GM19025 (cell line): ENCODE data around the gene ACTL8.

ENCODE experiments used
- ATAC-seq: cut with Tn5 transposase; IDR thresholded peaks from one replicate; pipeline ENCODE4 v1.9.1; 2021; ENCODE audit warnings: mild to moderate bottlenecking, low read depth, moderate library complexity; ENCODE audit not compliant: unreplicated experiment

The ACTL8 gene

DNA sequence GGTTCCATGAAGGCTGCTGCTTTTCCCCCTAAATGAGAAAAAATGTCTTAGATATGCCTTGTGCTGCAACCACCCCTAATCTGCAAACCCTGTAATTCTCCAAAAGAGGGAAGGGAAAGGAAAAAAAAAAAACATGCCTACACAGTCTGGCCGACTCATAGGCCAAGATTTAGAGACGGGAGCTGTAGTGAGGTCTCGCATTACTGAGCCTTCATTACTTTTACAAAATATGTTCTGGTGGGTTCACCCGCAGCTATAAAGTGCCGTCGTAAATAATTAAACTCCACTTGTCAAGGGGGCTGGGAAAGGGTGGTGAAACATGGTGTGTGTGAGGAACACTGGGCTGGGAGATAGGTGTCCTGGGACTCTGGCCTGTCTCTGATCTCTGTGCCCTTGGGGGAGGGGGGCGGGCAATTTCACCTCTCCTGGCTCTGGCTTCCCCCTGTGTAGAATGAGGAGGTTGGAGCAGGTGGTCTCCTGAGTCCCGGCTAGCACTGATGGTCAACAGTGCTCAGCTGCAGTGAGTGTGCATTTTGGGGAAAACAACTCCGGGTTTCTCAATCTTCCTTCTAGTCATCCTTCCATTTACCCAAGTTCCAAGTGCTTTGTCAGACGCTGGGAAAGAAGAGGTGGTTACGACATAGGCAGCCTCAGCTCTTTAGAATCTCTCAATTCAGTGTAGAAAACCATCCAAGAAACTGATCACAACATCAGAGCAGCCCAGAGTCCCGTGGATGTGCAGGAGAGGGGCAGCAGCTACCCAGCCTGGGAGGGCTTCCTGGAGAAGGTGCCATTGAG lies 82.3 kb downstream of the ACTL8 start:
- ATAC-seq: no peak

DNA sequence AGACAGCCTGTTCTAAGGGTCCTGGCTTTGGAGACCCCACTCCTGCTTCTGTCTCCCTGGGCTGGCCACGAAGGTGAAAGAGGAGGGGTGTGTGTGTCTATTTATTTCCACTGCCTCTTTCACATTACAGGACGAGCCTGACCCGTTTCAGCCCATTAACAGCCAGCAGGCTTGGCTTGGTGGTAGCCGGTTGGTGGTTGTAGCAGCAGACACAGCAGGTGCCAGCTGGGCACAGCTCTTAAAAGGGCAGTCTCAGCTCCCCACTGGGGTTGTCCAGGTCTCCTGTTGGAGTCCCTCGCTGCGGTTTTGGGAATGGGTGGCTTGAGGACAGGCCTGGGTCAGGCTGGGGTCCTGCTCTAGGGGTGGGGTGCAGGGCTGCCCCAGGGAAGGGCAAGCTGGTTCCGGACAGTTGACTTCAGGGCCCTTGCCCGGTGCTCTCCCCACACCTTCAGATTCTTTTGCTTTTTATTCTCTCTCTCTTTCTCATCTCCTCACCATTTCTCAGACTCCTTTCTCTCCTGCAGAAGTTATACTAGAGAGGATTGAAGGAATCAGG lies 84.6 kb downstream of the ACTL8 start:
- no peak for ATAC-seq

DNA sequence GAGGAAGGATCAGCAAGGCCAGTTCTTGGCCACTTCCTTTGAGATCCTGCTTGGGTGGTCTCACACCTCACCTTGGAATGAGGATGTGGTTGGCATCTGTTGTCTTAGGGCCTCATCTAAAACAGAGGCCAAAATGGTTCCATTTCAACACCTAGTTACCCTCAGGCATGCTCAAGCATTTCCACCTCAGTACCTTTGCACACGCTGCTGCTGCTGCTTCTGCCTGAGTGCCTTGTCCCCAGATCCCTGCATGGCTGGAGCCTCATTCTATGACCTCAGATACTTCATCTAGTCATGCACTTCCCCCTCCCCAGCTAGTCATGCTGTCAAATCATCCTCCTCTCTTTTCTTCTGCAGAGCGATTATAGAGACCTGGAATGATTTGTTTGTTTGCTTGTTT lies 86.8 kb downstream of the ACTL8 start:
- no peak for ATAC-seq

DNA sequence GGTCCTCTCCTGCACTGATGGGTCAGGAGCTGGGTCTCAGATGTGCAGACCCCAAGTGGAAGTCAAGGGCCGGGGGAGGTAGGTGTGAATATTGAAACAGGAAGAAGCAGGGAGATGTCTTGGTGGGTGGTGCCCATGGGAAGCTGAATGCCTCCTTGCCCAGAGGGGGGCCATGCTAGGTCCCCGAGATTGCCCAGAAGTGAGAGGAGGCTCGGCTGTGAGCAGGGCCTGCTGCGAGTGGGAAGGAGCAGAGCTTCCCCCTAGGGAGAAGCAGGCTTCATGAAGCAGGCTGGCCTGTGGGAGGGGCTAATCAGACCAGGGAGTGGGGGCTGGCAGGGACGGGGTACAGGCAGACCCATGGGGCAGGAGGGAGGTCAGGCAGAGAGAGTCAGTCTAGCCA lies 87.6 kb downstream of the ACTL8 start:
- no peak for ATAC-seq

DNA sequence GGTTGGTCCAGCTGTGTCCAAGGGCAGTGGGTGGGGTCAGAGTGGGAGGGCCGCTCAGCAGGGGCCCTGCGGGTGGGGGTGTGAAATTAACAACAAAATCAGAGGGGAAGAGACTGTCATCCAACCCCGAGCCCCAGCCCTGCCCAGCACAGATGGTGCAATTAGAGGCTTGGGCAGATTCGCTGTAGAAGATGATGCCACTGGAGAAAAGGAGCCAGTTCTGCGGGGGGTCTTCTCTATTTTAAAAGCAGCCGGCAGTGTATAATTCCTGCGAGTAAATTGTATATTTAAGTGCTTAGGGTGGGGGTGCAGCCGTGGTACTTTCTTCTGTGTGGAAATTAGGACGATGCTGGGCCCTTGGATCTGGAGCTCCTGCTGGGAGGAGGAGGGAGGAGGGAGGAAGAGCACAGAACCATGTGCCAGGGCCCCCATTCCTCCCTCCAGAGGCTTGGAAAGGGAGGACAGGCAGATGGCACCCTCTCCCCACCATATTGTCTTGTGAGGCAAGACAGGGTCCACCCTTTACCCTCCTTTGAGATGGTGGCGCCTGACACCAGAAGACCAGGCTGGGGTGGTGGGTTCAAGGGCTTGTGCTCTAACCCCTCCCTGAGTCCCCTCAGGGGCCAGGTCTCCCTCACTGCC lies 89.2 kb downstream of the ACTL8 start:
- no peak for ATAC-seq

DNA sequence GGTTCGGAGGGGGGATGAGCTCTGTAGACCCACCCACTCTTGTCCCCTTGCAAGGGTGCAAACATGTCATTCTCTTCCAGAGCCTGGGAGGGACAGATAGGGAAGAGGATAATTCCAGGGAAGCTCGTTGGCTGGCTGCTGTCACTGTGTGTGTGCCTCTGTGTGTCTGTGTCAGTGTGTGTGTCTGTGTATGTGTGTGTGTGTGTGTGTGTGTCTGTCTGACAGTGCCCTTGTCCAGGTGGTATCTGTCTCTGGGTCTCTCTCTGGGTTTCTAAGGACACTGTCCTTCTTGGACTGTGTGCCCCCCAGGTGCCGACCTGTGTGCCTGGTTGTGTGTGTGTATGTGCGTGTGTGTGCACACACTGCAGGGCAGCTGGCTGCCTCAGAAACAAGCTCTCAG lies 90.5 kb downstream of the ACTL8 start:
- ATAC-seq: no peak

DNA sequence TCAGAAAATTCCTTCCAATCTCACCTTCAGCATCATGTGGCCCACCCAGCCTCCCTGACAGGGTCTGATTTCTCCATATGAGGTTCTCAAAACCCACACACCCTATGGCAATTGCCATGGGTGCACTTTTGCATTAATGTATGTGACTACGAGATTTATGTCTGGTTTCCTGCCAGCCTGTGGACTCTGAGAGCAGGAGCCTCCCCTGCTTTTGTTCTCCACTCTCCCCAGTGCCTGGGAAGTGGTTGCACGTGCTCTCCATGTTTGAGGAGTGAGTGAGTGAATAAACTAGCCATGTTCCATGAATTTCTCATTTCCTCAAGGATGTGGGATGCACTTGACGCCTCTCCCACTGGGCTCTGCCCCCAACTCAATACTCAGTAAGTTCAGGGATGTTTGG lies 91.2 kb downstream of the ACTL8 start:
- no peak for ATAC-seq

DNA sequence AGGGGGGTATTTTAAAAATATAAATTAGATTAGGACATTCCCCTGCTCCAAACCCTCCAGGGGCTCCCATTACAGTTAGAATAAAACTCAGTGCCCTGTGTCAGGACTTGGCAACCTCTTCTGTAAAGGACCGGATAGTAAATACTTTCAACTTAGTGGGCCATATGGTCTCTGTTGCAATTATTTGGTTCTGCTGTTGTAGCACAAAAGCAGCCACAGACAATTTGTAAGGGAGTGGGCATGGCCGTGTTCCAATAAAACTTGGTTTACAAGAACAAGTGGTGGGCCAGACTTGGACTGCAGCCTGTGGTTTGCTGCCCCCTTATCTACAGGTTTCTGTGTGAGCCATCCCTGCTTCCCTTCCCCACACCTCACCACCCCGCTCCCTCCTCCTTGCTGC lies 92.0 kb downstream of the ACTL8 start:
- no peak for ATAC-seq

DNA sequence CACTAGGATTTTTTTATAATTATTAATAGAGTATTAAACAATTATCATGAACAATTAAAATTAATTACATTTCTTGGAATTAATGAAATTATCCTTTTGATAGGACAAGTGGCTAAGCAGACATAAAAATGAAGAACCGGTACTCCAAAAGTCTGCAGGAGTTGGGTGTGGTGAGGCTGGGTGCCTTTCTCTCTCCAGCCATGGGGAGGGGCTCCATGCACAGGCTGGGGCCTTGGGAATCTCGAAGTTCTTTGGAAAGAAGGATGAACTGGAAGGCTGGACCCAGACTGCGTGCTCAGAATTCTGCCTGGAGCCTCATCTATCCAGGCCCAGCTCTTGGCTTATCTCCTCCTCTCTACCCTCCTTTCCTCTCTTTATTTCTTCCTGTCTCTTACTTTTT lies 94.1 kb downstream of the ACTL8 start:
- no peak for ATAC-seq

DNA sequence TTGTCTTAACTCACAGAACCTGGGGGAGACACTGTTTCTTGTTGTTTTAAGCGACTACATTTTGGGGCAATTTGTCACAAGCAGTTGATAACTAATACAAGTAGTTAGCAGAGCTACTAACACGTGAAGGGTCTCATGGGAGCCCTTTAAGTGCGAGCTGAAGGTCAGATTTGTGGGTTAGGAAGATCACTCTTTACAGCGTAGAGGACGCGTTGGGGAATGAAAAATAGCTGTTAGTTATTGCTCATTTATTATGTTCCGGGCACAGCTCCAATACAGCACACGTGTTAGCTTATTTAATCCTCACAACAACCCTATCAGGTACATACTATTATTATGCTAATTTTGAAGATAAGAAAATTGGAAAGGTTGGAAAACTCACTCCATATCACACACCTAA lies 95.9 kb downstream of the ACTL8 start:
- ATAC-seq: no peak

DNA sequence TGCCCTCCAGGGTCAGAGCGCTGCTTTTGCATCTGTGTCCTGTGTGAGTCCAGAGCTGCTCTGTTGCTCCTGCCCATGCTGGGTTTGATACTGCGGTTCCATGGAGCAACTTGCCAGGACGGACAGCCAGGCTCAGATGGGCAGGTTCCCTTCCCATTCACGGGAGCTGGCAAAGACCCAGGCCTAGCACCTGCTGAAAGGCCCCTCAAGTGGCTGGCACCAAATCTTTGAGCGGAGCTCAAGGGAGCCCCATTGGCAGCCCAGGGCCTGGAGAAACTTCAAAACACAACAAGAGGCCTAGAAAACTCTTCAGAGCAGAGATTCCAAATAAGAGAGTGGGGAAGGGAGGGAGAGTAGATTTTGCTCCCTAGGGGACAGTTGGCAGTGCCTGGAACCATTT lies 97.2 kb downstream of the ACTL8 start:
- no peak for ATAC-seq

DNA sequence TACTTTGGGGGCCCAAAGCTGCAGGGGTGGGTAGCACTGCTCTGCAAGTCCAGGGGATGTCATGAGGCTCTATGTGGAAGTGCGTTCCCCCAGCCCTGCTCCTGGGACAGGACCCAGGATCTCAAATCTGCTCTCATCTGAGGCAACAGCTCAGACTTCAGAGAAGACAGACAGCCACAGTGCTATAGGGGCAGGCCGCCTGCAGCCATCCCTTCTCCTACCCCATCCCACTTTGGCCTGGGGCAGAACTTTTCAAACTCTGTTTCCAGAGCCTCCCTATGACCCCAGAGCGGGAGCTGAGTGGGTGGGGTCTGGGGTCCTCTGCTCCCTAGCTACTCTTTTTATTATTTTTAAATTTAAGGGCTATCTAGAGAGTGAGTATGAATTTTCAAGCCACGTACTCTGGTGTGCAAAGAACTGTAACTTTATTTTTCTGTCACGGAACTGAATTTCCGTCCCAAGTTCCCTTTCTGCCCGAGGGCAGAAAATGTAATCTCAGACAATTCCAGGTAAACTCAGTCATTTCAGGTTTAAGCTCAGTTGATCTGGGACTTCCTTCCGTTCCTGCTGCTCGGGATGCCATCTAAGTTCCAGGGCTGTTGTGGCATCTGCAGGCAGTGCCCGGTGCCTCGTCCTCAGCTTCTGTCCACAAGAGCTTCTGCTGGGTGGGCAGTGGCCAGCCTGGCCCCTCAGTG lies 98.3 kb downstream of the ACTL8 start:
- ATAC-seq: no peak

DNA sequence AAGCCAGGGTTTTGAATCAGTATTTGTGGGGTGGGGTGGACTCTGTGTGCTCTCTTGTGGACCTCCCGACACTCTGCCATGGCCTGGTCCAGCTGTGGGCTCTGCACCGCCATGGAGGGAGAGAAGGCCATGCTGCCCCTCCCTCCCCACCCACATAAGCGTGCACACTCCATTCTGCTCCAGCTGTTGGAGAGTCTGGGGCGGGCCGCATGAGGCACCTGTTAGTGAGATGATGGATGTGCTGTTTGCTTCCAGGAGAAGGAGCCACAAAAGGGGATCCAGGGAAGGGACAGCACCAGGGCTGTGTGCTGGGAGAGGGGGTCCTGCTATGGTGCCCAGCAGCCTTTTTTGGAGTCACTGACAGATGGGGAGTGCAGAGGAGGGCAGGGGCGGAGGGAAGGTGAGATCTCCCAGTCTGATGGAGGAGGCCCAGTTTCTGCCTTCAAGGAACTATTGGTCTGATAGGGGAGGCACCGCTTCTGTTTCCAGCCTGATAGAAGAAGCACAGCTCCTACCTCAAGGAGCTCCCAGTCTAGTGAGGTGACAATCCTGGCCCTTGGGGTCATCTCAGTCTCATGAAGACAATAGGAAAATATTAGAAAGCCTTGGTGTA lies 101.5 kb downstream of the ACTL8 start:
- no peak for ATAC-seq

DNA sequence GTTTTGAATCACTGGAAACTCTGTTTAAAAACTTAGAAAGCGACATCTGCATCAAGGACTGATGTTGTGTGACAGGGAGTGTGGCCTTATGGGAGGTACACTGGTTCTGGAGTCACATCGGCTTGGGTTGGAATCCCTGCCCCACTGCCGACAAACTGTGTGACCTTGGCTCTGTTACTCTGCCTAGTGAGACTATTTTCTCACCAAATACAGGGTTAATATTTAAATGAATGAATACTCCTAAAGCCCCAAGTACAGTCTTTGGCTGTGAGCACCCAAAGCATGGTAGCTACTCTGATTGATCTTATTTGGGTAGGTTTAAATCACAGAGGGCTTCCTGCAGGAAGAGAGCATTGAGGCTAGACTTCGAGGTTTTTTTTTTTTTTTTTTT lies 102.0 kb downstream of the ACTL8 start:
- no peak for ATAC-seq

DNA sequence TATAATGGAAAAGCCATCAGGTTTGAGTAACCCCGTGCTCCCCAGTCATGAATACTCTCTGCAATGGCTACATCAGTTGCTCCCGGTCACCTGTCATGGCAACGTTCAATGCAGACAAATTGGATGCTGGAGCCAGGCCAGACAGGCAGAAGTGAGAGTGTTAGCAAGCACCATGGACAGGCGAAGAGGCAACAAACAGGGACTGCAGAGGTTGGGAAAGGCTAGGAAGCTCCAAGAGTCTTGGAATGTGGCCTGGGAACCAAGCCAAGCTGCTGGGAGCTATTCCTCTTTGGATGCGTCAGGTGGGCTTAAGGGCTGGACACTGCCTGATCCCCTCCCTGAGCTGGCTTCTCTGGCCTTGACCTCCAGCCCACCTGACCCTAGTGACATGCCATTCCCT lies 102.9 kb downstream of the ACTL8 start:
- ATAC-seq: no peak

DNA sequence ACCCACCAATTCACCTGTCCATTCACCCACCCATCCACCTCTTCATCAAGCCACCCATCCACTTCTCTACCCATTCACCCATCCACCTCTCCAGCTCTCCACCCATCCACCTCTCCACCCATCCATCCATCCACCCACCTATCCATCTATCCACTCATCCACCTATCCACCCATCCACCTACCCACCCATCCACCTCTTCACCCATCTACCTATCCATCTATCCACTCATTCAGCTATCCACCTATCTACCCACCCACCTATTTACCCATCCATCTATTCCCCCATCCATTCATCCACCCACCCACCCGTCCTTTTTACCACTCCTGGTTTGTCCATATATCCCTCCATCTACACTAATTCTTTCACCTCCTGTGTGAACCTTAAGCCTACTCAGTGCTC lies 105.7 kb downstream of the ACTL8 start:
- no peak for ATAC-seq

DNA sequence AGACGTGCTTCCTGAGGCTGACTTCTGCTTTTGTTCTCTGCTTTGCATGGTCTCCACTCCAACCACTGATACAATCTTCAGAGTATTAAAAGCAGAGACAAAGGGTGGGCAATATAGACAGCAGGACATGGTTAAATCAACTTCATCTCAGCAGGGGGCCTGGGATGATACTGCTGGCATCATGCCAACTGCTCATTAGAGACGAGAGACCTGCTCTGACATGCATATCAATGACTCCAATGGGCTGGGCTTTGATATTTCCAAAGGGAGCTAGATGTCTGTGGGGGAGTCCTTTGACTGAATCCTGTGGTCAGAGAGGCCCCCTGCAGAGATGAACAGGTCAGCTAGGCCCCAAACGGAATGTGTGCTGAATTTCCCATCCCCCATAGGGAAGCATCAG lies 106.6 kb downstream of the ACTL8 start:
- ATAC-seq: no peak

DNA sequence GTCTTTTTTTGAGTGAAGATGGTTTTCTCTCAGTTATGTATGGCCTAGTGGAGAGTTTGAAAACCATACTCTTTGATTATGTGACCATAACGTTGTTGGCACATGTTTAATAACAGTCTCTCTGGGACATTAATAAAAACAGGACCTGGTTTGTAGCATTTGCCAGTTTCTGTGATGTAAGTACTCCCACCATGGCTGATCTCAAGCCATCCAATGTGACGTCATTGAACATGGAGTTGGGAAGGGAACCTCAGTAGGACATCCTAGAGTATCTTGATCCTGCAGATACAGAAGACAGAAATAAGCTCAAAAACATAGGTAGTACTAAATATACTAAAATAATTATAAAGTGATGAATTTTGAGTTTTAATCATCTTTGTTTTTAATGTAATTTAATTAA lies 107.0 kb downstream of the ACTL8 start:
- no peak for ATAC-seq

DNA sequence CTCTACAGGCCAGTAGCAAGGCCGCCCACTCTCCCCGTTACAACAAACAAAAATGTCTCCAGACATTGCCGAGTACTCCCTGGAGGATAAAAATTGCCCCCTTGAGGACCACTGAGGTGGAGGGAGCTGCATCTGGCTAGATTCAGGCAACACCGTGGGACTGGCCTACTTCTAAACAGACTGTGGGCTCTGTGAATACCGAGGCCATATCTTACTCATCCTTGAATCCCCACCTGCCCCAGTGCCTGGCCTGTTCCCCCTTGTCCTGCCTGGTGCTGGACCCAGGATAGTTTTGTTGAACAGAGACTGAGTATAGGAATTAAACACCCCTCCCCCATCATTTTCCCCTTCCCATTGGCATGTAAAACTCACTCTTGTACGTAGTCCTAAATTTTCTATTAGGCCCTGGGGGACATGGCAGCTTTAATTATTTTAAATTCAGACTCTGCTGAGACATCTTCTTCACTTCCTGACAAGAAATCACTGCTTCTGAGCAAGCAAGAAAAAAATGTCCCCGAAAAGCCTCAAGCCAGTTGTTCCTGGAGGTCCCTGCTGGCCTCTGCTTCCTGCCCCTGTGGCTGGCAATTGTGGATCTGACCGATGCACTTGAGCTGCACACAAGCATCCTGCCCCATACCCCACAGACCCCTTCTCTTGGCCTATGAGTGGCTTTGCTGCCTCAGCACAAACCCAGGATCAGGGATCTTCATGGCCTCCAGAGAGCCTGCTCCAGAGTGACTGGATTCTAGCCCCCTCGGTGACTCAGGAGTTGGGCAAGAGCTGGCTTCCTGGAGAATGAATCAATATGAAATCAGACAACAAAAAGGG lies 111.0 kb downstream of the ACTL8 start:
- ATAC-seq: no peak

DNA sequence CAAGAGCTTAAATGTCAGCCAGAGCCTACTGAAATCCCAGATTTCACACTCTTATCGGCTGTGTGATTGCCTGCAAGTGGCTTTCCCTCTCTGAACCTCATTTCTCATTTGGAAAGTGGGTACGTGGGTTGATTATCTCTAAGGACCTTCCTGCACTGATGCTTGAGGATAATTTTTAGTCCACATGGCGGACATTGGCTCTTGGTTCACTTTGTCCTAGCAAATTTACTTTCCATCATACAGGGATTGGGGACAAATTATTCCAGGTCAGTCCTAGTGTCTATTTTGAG lies 111.6 kb downstream of the ACTL8 start:
- ATAC-seq: no peak
